NCI-H446 (cell line): Measurements from ENCODE around the gene TRIM8.

Experiments used
- DNase-seq, 2 experiments: peaks; one replicate each; lab custom pipeline; 2025; lab: John Stamatoyannopoulos, UW

Gene TRIM8

GRCh38 chr10:102701796-102702195 lies 57.5 kb downstream of the TRIM8 start:
- DNase-seq, result no peak

GRCh38 chr10:102702742-102703141 lies 58.5 kb downstream of the TRIM8 start:
- no peak for DNase-seq

- no peak for DNase-seq
Observed at GRCh38 chr10:102704915-102705314, 60.6 kb downstream of the TRIM8 start.

- DNase-seq, result no peak
Observed at GRCh38 chr10:102705531-102705930, 61.3 kb downstream of the TRIM8 start.
